Dermis blood vessel endothelial cell (primary cell): ENCODE results near the gene CIZ1. TPM values are rescaled to one million over a fixed set of nuclear protein-coding genes. Genes with fewer than 3 reads are reported as not detected.
A peak's percentile ranks its signal among the peaks of the same experiment; 100 is the strongest.

Source experiments
- DNase-seq: peaks from one replicate; pipeline ENCODE4 v3.0.0; 2010
- total RNA-seq: library from RNA; depleted of rRNA; stranded (reverse); fragments of >200 nt; gene quantifications from 2 replicates; pipeline ENCODE4 v1.2.3, GENCODE V29; 2014

Gene CIZ1
- total RNA-seq, 1 donor from 2014 or later: 16.7 TPM

- DNase-seq: no peak
Measured at GRCh38 chr9:128163027-128163515, 28.3 kb downstream of the CIZ1 start.

- peak; percentile 18 for DNase-seq
Measured at GRCh38 chr9:128162215-128163026, 29.0 kb downstream of the CIZ1 start.

GRCh38 chr9:128161215-128161902 is 30.0 kb downstream of the CIZ1 start:
- no peak for DNase-seq

GRCh38 chr9:128160603-128160987 is 30.8 kb downstream of the CIZ1 start:
- peak; percentile 37 for DNase-seq

- peak; percentile 94 for DNase-seq
Measured at GRCh38 chr9:128159784-128160602, 31.4 kb downstream of the CIZ1 start, which contains the start of gene BBLN. TSS of gene BBLN (plus strand) at chr9:128160265. CDS start at chr9:128160408, 143 bp downstream.

- no peak for DNase-seq
Measured at GRCh38 chr9:128159522-128159783, 31.9 kb downstream of the CIZ1 start.

- DNase-seq: no peak
Measured at GRCh38 chr9:128155736-128156500, 35.5 kb downstream of the CIZ1 start.

- no peak for DNase-seq
Measured at GRCh38 chr9:128153947-128154695, 37.3 kb downstream of the CIZ1 start.

- DNase-seq: no peak
Measured at GRCh38 chr9:128153060-128153946, 38.1 kb downstream of the CIZ1 start.

GRCh38 chr9:128152133-128153059 is 39.0 kb downstream of the CIZ1 start:
- DNase-seq: no peak

- DNase-seq: no peak
Measured at GRCh38 chr9:128151309-128152132, 39.9 kb downstream of the CIZ1 start.

GRCh38 chr9:128150594-128151308 is 40.6 kb downstream of the CIZ1 start:
- peak; percentile 28 for DNase-seq

- no peak for DNase-seq
Measured at GRCh38 chr9:128149951-128150593, 41.3 kb downstream of the CIZ1 start.

- no peak for DNase-seq
Measured at GRCh38 chr9:128149001-128149701, 42.2 kb downstream of the CIZ1 start, which contains the start of gene LCN2. TSS of gene LCN2 (plus strand) at chr9:128149453. CDS start at chr9:128149526, 73 bp downstream.

GRCh38 chr9:128148509-128149000 is 42.8 kb downstream of the CIZ1 start:
- no peak for DNase-seq

GRCh38 chr9:128146591-128147120 is 44.7 kb downstream of the CIZ1 start:
- DNase-seq: no peak
